HG03378 (cell line): ENCODE measurements around the gene MRPS6.

ENCODE experiments used
- ATAC-seq: cut with Tn5 transposase; IDR thresholded peaks from one replicate; pipeline ENCODE4 v1.9.1; 2021; ENCODE audit warnings: mild to moderate bottlenecking, moderate library complexity; ENCODE audit not compliant: unreplicated experiment

Gene MRPS6

DNA sequence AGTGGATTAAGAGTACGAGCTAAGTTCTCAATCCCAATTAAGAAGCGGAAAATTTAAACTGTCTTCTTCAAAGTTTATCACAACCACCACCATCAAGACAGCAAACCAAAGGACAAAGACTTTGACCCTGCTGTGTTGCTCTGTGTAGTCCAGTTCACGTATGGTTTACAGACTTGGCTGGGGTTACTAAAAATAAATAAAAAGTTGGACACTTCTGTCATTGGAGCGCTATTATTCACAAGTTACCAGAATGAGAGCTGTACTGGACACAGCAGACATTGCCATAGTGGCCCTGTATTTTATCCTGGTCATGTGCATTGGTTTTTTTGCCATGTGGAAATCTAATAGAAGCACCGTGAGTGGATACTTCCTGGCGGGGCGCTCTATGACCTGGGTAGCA, 21.6 kb downstream of the MRPS6 start:
- no peak for ATAC-seq

DNA sequence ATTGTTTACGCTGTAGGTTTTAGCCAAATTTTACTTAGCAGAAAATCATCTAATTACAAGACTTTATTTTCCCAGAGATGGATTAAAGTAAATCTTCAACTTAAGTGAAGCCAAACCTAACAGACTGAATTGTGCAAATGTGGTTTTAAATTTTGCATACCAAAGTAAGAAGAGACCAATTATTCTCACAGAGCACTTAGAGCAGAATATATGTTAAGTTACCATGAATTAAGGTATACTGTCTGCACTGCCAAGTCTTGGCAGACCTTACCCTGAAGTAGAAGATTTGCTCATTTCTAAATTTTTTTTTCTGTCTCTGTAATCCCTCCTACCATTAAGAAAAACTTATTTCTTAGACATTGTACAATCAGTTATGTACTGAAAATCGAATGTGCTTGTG, 24.1 kb downstream of the MRPS6 start:
- ATAC-seq, result no peak

DNA sequence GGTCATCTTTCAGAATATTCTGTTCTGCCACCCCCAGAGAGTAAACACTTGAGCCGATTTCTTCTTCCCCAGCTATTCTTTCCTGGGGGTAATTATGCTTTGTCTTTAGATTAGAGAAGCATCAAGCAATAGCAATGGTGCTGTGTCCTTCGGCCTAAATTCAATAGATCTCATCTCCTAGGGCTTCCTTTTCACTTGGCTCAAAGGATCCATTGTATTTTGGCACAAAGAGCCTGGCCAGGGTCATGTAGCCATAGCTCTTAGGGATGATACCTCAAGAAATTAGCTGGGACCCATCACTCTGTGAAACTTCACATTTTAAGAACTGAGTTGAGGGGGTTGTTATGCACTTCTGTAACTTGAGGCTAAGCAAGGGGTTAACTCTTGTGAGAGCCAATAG, 27.0 kb downstream of the MRPS6 start:
- ATAC-seq, result no peak

GRCh38 chr21:34100790-34101189, 27.4 kb downstream of the MRPS6 start:
- no peak for ATAC-seq

DNA sequence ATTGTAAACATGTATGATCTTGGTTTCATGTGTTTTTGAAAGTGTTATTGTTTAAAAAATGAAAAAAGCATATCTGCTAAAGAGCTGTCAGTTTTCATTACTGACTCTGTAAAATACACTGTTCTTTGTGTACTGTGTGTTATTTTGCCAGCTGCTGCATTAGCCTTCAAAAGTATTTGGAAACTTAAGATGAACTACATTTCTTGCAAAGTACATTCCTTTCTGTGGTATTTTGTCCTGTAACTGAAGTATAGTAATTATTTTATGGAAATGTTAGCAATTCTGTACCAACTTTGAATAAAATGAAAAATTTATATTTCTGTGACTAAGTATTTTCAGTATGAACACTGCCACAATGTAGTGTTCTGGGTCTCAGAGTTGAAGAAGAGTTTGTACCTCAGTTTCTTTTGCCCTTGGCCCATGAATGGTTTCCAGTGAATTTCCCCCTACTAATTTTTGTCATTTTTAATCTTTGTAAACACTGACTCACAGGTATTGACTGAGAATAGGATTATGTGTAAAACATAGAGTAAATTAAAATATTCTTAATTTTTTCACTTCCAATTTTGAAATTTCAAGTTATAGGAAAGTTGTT, 32.7 kb downstream of the MRPS6 start:
- no peak for ATAC-seq

DNA sequence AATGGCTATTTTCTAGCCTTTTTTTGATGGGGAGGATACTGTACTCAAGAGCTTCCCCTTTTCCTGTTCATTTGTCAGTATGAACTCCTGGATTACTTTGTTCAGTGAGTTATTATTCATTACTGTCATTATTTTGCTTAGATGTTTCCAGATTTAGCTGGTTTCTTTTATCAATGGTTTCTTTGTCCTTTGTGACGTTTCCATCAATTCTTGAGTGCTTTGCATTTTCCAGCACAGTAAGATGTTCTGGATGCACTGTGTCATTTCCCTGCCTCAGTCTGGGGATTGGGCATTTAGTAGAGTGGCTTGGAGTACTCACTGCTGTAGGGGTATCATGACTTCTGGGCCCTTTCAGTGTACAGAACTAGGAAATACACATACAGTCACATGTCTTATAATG, 34.2 kb downstream of the MRPS6 start:
- ATAC-seq, result no peak

GRCh38 chr21:34109075-34109474, 35.7 kb downstream of the MRPS6 start:
- ATAC-seq, result no peak

GRCh38 chr21:34110594-34111202, 37.3 kb downstream of the MRPS6 start:
- ATAC-seq, result no peak

GRCh38 chr21:34112316-34113033, 39.1 kb downstream of the MRPS6 start:
- no peak for ATAC-seq

DNA sequence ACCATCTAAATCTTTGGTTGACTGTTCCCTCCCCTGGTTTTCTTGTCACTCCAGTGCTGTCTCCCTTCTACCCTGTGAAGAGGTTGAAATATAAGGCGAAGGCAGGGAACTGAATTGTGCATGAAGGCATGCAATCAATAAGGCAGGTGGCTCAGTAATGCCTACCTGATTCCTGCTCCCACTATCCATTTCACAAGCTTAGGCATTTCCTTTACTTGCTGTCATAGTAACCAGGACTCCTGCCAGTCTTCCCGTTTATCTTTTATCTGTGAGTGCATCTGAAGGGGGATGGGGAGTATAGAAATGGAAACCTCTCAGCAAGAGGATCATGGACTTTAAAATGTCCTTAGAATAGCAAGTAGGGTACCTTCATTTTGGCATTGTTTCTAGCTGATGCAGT, 40.5 kb downstream of the MRPS6 start:
- ATAC-seq, result no peak

GRCh38 chr21:34115160-34115559, 41.8 kb downstream of the MRPS6 start:
- ATAC-seq, result no peak

DNA sequence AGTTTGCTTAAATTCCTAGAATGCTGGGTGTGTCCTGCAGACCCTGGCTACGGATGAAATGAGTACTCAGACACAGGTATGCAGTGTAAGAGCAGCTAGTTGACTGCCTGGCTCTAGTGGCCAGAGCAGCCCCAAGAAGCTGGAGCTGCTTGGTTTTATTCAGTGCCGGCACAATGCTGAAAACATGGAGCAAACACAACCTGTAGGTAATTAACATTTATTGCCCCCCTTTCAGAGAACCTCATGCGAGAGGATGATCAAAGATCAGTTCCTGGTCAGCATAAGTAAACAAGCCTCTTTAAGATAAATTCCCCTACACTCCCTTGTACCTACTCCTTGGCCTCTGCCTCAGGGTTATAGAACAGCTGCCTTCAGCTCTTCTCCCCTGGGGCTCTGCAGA, 43.2 kb downstream of the MRPS6 start:
- no peak for ATAC-seq

GRCh38 chr21:34120867-34121266, 47.5 kb downstream of the MRPS6 start:
- ATAC-seq, result no peak

DNA sequence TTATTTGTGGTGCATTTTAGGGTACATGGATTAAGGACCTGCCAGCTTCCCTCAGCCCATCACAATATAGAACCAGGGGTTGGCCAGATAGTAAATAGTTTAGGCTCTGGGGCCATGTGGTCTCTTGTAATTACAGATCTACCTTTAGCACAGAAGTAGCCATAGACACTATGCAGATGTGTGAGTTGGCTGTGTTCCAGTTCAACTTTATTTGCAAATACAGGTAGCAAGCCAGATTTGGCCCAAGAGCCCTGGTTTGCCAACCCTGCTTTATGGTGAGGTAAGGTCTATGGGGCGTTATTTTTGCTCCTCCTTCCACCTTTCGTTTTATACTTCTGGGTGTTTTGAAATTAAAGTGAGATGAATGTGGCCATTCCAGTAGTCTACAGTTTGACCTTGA, 48.7 kb downstream of the MRPS6 start:
- ATAC-seq, result no peak

- no peak for ATAC-seq
Observed at GRCh38 chr21:34123609-34124008, 50.2 kb downstream of the MRPS6 start.

DNA sequence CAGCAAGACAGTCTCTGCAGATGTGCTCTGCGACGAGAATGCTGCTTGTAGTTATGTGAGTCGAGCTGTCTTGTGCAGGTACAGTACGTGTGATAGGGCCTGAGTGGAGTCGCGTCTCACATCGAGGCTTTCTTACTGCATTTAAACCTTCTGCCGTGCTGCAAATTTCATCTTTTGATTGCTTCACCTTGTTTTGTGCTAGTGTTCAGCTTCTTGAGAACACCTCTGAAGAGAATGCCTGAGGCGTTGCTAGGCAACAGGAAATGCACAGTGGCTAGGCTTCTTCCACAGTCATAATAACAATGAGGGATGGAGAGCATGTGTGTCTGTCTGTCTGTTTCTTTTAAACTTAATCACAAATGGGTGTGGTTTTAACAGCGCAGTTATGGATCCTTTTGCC, 52.9 kb downstream of the MRPS6 start:
- no peak for ATAC-seq

DNA sequence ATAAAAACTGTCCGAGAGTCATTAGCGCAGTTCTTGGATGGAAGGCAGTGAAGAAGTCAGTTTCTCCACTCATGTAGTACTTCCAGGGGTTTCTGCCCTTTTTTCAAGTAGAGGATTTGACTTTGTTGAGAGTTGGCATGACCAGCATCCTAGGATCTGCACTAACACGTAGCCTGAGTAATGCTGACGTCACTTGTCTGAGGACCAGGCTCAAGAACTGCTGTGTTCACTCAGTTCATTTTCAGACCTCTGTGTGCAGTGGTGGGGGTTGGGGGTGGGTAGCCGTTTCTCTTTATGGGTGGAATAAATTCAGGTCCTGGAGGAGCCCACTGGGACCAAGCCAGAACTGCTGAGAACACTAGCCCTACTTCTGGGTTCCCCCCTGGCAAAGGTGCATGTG, 53.3 kb downstream of the MRPS6 start:
- ATAC-seq, result no peak

GRCh38 chr21:34128124-34128523, 54.7 kb downstream of the MRPS6 start:
- ATAC-seq, result no peak

DNA sequence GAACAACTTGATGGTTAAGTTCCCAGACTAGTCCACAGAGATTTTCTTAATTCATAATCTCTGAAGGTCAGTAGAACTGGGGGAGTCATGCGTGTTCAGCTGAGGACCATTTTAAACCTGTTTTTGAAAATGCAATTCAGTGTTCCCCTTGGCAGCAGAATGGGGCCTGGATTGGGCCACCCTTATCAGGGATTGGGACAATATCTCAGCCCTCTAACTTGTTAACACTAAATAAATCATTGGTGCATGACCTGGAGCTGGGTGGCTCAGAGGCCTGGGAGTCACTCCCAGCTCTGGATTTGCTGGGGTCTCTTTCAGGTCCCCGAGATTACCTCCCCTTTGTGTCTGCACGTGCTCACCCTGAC, 55.3 kb downstream of the MRPS6 start:
- no peak for ATAC-seq

GRCh38 chr21:34129039-34129891, 55.9 kb downstream of the MRPS6 start:
- no peak for ATAC-seq

DNA sequence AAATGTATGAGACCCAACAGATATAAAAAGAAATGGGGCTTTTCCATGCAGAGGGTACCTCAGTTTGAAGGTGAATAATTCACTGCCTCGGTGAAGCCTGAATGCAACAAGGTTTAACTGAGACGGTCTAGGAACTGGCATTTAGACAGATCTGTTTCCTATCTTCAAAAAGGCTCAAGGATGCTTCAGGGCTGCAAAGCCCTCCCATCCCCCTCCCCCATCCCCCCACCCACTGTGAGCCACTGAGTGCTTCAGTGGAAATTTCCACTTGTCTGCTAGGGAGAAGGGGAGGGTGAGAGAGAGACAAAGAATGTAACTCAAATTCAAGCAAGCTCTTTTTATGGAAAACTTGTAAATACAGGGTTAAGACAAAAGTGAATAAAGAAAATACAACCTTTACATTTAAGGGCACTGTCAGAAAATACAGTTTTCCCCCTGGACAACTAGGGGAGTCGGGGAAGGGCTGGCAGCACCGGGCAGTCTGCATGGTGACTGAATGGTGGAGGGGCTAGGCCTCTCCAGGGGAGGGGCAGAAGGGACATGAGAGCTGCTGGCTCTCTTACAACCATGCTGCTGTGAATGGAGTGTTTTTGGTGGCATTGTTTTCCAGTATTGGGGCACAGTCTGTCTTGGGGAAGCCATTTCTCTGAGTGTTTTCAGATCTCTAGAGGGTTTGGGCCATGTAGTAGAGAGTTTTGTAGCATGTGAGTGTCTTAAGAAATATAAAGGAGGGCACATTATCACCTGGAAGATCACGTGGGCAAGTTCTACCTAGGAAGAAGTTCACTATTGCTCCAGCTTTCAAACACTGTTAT, 56.7 kb downstream of the MRPS6 start:
- ATAC-seq, result no peak
